ENCODE results near the gene CAPN7.

Gene CAPN7

GRCh38 chr3:15279205-15279604, 73.2 kb downstream of the CAPN7 start:
- DNase-seq: no peak

GRCh38 chr3:15279671-15280402, 73.8 kb downstream of the CAPN7 start:
- no peak for DNase-seq

GRCh38 chr3:15280853-15281532, 74.9 kb downstream of the CAPN7 start:
- no peak for DNase-seq

- no peak for DNase-seq
Measured at GRCh38 chr3:15281817-15282216, 75.8 kb downstream of the CAPN7 start.

- DNase-seq: no peak
Measured at GRCh38 chr3:15283702-15284101, 77.7 kb downstream of the CAPN7 start.

- DNase-seq: peak; percentile 97
Measured at GRCh38 chr3:15284121-15284889, 78.3 kb downstream of the CAPN7 start.

- DNase-seq: no peak
Measured at GRCh38 chr3:15286022-15286421, 80.0 kb downstream of the CAPN7 start.

- no peak for DNase-seq
Measured at GRCh38 chr3:15287565-15288330, 81.7 kb downstream of the CAPN7 start.

- DNase-seq: no peak
Measured at GRCh38 chr3:15288331-15289035, 82.4 kb downstream of the CAPN7 start.

GRCh38 chr3:15289661-15290060, 83.6 kb downstream of the CAPN7 start:
- no peak for DNase-seq

- DNase-seq: no peak
Measured at GRCh38 chr3:15290736-15291135, 84.7 kb downstream of the CAPN7 start.

- DNase-seq: no peak
Measured at GRCh38 chr3:15291589-15292541, 85.8 kb downstream of the CAPN7 start.

GRCh38 chr3:15292765-15293522, 86.9 kb downstream of the CAPN7 start:
- no peak for DNase-seq

GRCh38 chr3:15294929-15295328, 88.9 kb downstream of the CAPN7 start:
- DNase-seq: peak; percentile 65

GRCh38 chr3:15295506-15295905, 89.5 kb downstream of the CAPN7 start:
- peak; percentile 90 for DNase-seq

GRCh38 chr3:15297608-15298350, 91.7 kb downstream of the CAPN7 start:
- DNase-seq: no peak

GRCh38 chr3:15298504-15298903, 92.5 kb downstream of the CAPN7 start:
- no peak for DNase-seq

- DNase-seq: peak; percentile 89
Measured at GRCh38 chr3:15299036-15299435, 93.0 kb downstream of the CAPN7 start.

GRCh38 chr3:15300323-15301078, 94.5 kb downstream of the CAPN7 start:
- DNase-seq: peak; percentile 26
